Kidney (tissue), 14 donors: ENCODE results near the gene JAZF1. TPM values are rescaled to one million over a fixed set of nuclear protein-coding genes. Genes with fewer than 3 reads are reported as not detected.

Source experiments
- DNase-seq, 5 donors: peaks; one replicate each; pipeline ENCODE4 v3.0.0-alpha.2; 2013 to 2020
- FAIRE-seq: peaks from 2 replicates; lab custom pipeline; 2012; peaks lifted over from hg19 to GRCh38; lab: Jason Lieb, UNC
- H3K27ac ChIP-seq, 2 donors: one replicate each; pipeline ENCODE4 v1.7.0; 2013; ENCODE audit warnings: low read depth in 2 of 2, low read length in 2 of 2, inconsistent platforms in 1 of 2
- H3K27me3 ChIP-seq: one replicate; pipeline ENCODE4 v1.7.1; 2013; ENCODE audit warnings: low read length, inconsistent platforms; ENCODE audit not compliant: control insufficient read depth, insufficient read depth
- H3K36me3 ChIP-seq, 3 donors: one replicate each; pipeline versions ENCODE4 v1.7.0 to v1.7.1; 2013; ENCODE audit warnings: low read length in 3 of 3, control low read depth in 1 of 3, inconsistent platforms in 1 of 3; ENCODE audit not compliant: insufficient read depth in 3 of 3, control insufficient read depth in 2 of 3
- H3K4me1 ChIP-seq, 3 donors: one replicate each; pipeline versions ENCODE4 v1.7.0 to v1.7.1; 2013; ENCODE audit warnings: low read length in 3 of 3, inconsistent platforms in 1 of 3, low read depth in 1 of 3; ENCODE audit not compliant: control insufficient read depth in 2 of 3, insufficient read depth in 2 of 3
- H3K4me3 ChIP-seq, 3 donors: one replicate each; pipeline versions ENCODE4 v1.7.0 to v1.8.1; 2013; ENCODE audit warnings: low read length in 3 of 3, control low read depth in 1 of 3, inconsistent platforms in 1 of 3
- H3K9ac ChIP-seq, 3 donors: one replicate each; pipeline versions ENCODE4 v1.7.0 to v1.7.1; 2013; ENCODE audit warnings: low read length in 3 of 3, control low read depth in 1 of 3, inconsistent platforms in 1 of 3
- H3K9me3 ChIP-seq, 3 donors: one replicate each; pipeline versions ENCODE4 v1.7.0 to v1.7.1; 2013; ENCODE audit warnings: low read length in 3 of 3, control low read depth in 1 of 3, inconsistent platforms in 1 of 3; ENCODE audit not compliant: control insufficient read depth in 2 of 3, insufficient read depth in 1 of 3
- CTCF ChIP-seq: IDR thresholded peaks from 3 replicates; pipeline ENCODE4 v1.5.1; 2012; ENCODE audit warnings: mild to moderate bottlenecking, moderate library complexity, borderline replicate concordance; ENCODE audit not compliant: insufficient read depth; ENCODE audit errors: extremely low read depth
- intact Hi-C: fragments of 100-400 bp; cut with DNase I; formaldehyde crosslinking; loops from one replicate; pipeline ENCODE4 v1.11.1; 2022
- polyA plus RNA-seq: library from polyadenylated mRNA; stranded (reverse); fragments of 350-450 nt; fragmentation: Illumina TruSeq; extraction: RNeasy Lipid Tissue Mini Kit (QIAGEN cat#74804); gene quantifications from one replicate; pipeline ENCODE4 v1.2.3, GENCODE V29; 2014; ENCODE audit warnings: low read depth, low replicate concordance; ENCODE audit not compliant: insufficient read depth
- total RNA-seq: library from RNA; stranded (reverse); fragmentation: NEBNext Ultra II Directional; extraction: Animal tissue kit (Norgen Biotek cat#: 25700); gene quantifications from one replicate; pipeline ENCODE4 v1.2.1, GENCODE V29; 2021
- donor health status: control.
- donor health status: control.
- donor health status: control.
- donor health status: control.
- donor health status: control.
- donor health status: DM: yes; HTN: yes; CAD: no.
- donor health status: Normal renal cell carcinoma (clear cell type).

Gene JAZF1
- total and polyA plus RNA-seq, 2 donors from 2014 or later, result 5.7 to 13.1 TPM

DNA sequence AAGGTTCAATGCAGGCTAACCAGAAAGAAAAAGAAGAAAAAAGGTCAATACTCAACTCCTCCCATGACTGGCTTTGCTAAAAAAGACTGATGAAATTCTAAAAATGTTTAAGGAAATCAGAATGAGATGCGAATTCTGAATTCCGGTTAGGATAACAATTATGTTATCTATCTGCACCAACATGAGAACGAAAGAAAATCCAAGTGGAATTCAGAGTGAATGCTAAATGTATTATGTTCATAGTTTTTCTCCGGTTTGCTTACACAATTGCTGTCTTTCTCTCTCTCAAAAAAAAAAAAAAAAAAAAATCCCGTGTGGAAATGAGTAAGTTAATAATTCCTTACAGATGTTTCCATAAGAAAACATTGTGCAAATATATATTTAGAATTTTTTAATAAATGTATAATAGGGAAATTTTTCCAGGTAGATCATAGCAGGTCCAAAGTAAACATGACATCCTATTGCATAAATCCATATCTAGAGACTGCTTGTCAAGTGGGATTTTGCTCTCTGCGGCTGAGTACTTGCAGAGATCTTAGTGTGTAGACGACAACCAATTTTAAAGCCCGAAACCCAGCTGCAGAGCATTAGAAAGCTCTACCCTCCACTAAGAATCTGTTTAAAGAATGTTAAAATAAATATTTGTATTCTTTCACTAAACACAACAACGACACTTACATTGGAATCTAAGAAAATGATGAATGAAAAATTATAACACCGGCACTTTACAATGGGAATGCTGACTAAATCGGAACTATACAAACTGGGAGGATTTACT, 104.0 kb downstream of the JAZF1 start:
- DNase-seq (no peak), FAIRE-seq (no peak)
- no peak overlapping the region for H3K9ac ChIP-seq
- no peak overlapping the region for H3K4me3 ChIP-seq
- H3K27ac ChIP-seq, result no peak overlapping the region
- intact Hi-C loops, result no loop called here
- H3K36me3 ChIP-seq, result no peaks in the 10 kb centered on the region
- H3K27me3 ChIP-seq, result no peaks in the 10 kb centered on the region
- no peak for TF ChIP-seq CTCF
- no peaks in the 10 kb centered on the region for H3K9me3 ChIP-seq
- no peaks in the 10 kb centered on the region for H3K4me1 ChIP-seq

- no peaks in the 10 kb centered on the region for H3K4me1 ChIP-seq
- H3K9ac ChIP-seq, result no peak overlapping the region
- intact Hi-C loops, result no loop called here
- FAIRE-seq (no peak), DNase-seq (peak in 2 of 5 donors; percentile 43 to 49)
- no peak overlapping the region for H3K27ac ChIP-seq
- no peaks in the 10 kb centered on the region for H3K27me3 ChIP-seq
- no peak overlapping the region for H3K4me3 ChIP-seq
- H3K9me3 ChIP-seq, result no peaks in the 10 kb centered on the region
- TF ChIP-seq CTCF, result no peak
- no peaks in the 10 kb centered on the region for H3K36me3 ChIP-seq
These were observed 104.8 kb downstream of the JAZF1 start for GRCh38 chr7:28075674-28076358.

DNA sequence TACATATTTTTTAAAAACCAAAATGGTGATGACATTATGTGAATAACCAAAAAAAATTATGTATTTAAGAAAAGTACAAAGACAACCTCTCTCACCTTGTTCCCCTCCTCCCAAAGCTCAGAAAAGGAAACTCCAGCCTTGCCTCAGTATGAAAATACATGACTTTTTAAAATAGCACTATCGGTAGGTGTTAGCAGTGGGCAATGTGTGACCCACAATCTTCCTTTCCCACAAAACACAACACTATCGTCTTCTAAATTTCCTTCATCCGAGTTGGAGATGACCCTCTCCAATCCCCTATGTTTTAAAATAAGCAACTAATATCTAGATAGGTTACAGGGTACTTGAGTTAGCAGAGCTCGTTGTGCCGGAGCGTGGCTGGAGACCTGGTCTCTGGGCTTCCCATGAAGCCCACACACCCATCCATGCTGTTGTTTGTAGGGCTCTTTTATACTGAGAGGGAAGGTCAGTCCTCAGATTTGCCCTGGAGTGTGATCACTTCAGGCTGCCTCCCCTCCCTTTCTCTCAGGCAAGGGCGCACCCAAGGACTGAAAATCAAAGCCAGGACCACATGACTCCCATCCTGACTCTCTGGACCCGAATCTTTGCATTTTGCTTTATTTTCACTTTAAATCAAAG, 107.6 kb downstream of the JAZF1 start:
- TF ChIP-seq CTCF, result no peak
- Histone ChIP-seq H3K4me1 (peaks cover 0 to 3% (median 0%) of the 10 kb centered on the region in 3 donors), H3K9ac (no peak overlapping the region), H3K9me3 (no peaks in the 10 kb centered on the region), H3K27ac (no peak overlapping the region), H3K27me3 (no peaks in the 10 kb centered on the region), H3K36me3 (no peaks in the 10 kb centered on the region), H3K4me3 (no peak overlapping the region)
- FAIRE-seq (no peak), DNase-seq (no peak)
- intact Hi-C loops, result no loop called here
